Fibroblast of the conjunctiva (primary cell): Measurements from ENCODE around the gene MAGEB3.

Experiments
- DNase-seq: peaks from one replicate; pipeline ENCODE4 v3.0.0-alpha.2; 2010; ENCODE audit warnings: low read depth

Gene MAGEB3

DNA sequence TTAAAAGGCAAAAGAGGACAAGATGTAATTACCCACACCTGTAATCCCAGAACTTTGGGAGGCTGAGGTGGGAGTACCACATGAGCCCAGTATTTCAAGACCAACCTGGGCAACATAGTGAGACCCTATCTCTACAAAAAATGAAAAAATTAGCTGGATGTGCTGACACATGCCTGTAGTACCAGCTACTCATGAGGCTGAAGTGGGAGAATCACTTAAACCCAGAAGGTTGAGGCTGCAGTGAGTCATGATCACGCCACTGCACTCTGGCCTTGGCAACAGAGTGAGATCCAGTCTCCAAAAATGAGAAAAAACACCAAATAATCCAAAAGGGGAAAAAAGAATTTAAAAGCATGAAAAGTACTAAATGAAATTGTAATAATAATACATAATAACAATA, 47.9 kb downstream of the MAGEB3 start:
- peak; percentile 17 for DNase-seq

DNA sequence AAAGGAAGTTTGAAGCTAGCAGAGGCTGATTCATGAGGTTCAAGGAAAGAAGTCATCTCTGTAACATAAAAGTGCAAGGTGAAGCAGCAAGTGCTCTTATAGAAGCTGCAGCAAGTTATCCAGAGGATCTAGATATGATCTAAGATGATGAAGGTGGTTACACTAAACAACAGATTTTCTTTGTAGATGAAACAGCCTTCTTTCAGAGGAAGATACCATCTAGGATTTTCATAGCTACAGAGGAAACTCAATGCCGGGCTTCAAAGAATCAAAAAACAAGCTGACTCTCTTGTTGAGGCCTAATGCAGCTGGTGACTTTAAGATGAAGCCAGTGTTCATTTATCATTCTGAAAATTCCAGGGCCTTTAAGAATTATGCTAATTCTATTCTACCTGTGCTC, 50.0 kb downstream of the MAGEB3 start:
- DNase-seq, result no peak

DNA sequence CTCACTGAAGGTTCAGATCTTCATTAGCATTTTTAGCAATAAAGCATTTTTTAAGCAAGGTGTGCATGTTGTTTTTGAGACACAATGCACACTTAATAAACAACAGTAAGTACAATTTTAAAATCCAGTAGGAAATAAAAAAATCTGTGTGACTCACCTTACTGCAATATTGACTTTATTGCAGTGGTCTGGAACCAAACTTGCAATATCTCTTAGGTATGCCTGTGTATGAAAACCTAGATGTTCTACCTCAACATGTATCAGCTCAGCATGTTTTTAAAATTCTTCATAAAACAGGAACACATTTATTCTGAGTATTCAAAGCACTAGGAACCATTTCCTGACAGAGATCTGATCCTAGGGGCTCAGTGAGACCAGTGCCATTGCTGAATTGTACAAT, 52.1 kb downstream of the MAGEB3 start:
- DNase-seq, result no peak

DNA sequence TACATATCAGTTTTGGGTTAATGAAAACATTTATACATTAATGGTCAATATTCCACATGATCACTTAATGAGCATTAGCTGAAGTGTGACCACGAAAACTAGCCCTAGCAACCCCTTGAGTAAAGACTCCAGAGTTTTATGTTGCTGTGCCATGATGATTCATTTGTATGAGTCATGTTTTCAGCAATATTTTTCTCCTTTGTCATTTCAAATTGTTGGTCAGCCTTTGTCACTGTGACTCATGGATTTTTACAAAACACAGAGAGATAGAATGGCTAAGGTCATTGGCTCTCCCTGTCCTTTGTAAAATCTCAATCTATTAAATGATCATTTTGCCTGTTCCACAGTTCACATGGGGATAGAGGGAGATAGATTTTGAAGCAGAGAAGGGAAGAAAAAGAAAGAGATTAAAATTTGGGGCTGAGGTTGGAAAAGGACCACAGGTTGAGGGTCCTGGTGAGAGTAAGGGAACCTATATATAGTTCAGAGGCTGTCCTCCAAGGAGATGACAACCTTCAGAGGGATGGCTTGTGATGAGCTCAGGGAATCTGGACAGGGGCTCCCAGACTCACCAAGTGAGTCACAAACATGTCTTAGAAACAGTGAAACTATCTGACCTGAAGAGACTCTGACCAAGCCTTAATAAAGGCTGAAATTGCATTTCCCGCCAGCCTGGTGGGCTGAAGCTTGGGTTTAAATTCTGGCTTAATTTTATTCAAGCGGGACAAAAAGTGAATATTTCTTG, 53.2 kb downstream of the MAGEB3 start:
- peak; percentile 77 for DNase-seq
